Heart right ventricle (tissue), 16 donors: ENCODE data around the gene COL8A2. TPM values are rescaled to one million over a fixed set of nuclear protein-coding genes. Genes with fewer than 3 reads are reported as not detected.

Experiments used
- ATAC-seq, 8 donors: fragments of 200-7000 bp; cut with Tn5 transposase; one replicate each; pipeline ENCODE4 v1.9.1; 2020; ENCODE audit warnings: mild to moderate bottlenecking in 8 of 8, moderate library complexity in 8 of 8, moderate number of reproducible peaks in 1 of 8
- DNase-seq, 2 donors: peaks; one replicate each; pipeline ENCODE4 v3.0.0-alpha.2; 2020
- H3K27ac ChIP-seq, 10 donors: fragments of 200-600 bp; sonication (generic) in 2 of 10; one replicate each; pipeline versions ENCODE4 v1.5.0 to v1.8.0; 2020 to 2022; ENCODE audit warnings: mild to moderate bottlenecking in 3 of 10
- H3K27me3 ChIP-seq, 7 donors: fragments of 200-600 bp; one replicate each; pipeline ENCODE4 v1.8.0; 2021 to 2022; ENCODE audit warnings: mild to moderate bottlenecking in 2 of 7
- H3K36me3 ChIP-seq, 9 donors: fragments of 200-600 bp; sonication (generic) in 1 of 9; one replicate each; pipeline versions ENCODE4 v1.5.0 to v1.8.0; 2020 to 2022; ENCODE audit warnings: mild to moderate bottlenecking in 2 of 9
- H3K4me1 ChIP-seq, 9 donors: fragments of 200-600 bp; sonication (generic) in 1 of 9; one replicate each; pipeline versions ENCODE4 v1.5.0 to v1.8.0; 2020 to 2022; ENCODE audit warnings: mild to moderate bottlenecking in 4 of 9
- H3K4me3 ChIP-seq, 10 donors: fragments of 200-600 bp; sonication (generic) in 2 of 10; one replicate each; pipeline versions ENCODE4 v1.5.0 to v1.8.0; 2020 to 2022; ENCODE audit warnings: mild to moderate bottlenecking in 7 of 10, moderate library complexity in 2 of 10
- H3K9me3 ChIP-seq, 11 donors: fragments of 200-600 bp in 10 of 11; sonication (generic) in 2 of 11; one replicate each; pipeline versions ENCODE4 v1.5.0 to v1.8.0; 2013 to 2022; ENCODE audit warnings: mild to moderate bottlenecking in 2 of 11, control low read depth in 1 of 11, moderate library complexity in 1 of 11
- CTCF ChIP-seq, 9 donors: fragments of 200-600 bp; sonication (generic) in 2 of 9; IDR thresholded peaks; one replicate each; pipeline versions ENCODE4 v1.5.0 to v1.8.0; 2021 to 2022; ENCODE audit warnings: antibody characterized with exemption in 9 of 9, mild to moderate bottlenecking in 5 of 9, moderate library complexity in 1 of 9
- WGBS, 2 donors: extraction: QIAGEN DNeasy Blood & Tissue Kit; methylation state at CpG; one replicate each; pipeline ENCODE4 v1.1.7; 2013; ENCODE audit warnings: inconsistent platforms in 1 of 2; 5-methylcytosine and 5-hydroxymethylcytosine counted together
- intact Hi-C, 10 donors: fragments of 100-400 bp; cut with DNase I; formaldehyde crosslinking; loops; one replicate each; pipeline versions ENCODE4 v1.11.1 to v1.14.2; 2022
- polyA plus RNA-seq, 2 donors: library from polyadenylated mRNA; stranded (reverse); fragments of 200-250 nt; gene quantifications; one replicate each; pipeline ENCODE4 v1.2.3, GENCODE V29; 2013
- total RNA-seq, 10 donors: library from RNA; stranded (reverse); fragmentation: NEBNext Ultra II Directional in 3 of 10; extraction: Animal tissue kit (Norgen Biotek cat#: 25700) in 3 of 10; gene quantifications; one replicate each; pipeline versions ENCODE4 v1.2.1 to v1.2.4, GENCODE V29; 2021 to 2023
- donor health status: Arrhythmogenic right ventricular cardiomyopathy.
- donor health status: ischemic (EF 13 %, LVEDD 7.1; RV severe dilation, severe dysfunction).
- donor health status: healthy with polysubstance abuse.
- donor health status: DM: no; HTN: yes; CAD: no.
- donor health status: DM: no; HTN: no; CAD: no.
- donor health status: ischemic (EF 25% LVEDD 6.9; RV normal size, moderate dysfunction).
- donor health status: ischemic (EF 25% LVEDD 5.7; RV mildly dilated, moderate dysfunction).
- donor health status: healthy.
- donor health status: DM: yes; HTN: yes; CAD: no.
- donor health status: Ischemic cardiomyopathy.
- donor health status: ischemic (EF 35%, LVEDD 5.7; RV mildly dilated, moderate dysfunction).
- donor health status: nonischemic (EF 11% LVEDD 7.7; RV severe dilation, severe dysfunction).
- donor health status: DM: yes; HTN: yes; CAD: no.
- donor health status: PGD.
- donor health status: ischemic (EF 29% LVEDD 5.4; RV normal size, mild dysfunction).
- donor health status: nonischemic (EF 23%, LVEDD 6.1; RV moderate dilation, normal function).

The COL8A2 gene
- total and polyA plus RNA-seq, 12 donors: 0.53 to 2.0 (median 0.73) TPM

- intact Hi-C loops: loop anchor here in 4 of 10 donors (5.0 to 10.0 kb wide), 3 partner anchors 152 to 229 kb away; partner anchors contain the start of genes AGO1 (in 2 of the 4) and AGO3 (in 1 of the 4)
- Histone ChIP-seq H3K9me3 (no peaks in the 10 kb centered on the region), H3K27me3 (peaks cover 4 to 35% (median 23%) of the 10 kb centered on the region in 7 donors), H3K4me3 (no peak overlapping the region), H3K36me3 (peaks cover 0 to 18% (median 6%) of the 10 kb centered on the region in 9 donors), H3K4me1 (peaks cover 0 to 43% (median 39%) of the 10 kb centered on the region in 9 donors), H3K27ac (no peak overlapping the region)
- no peak for DNase-seq
- WGBS, 2 donors: 76 to 81% methylated on average over 12 of the region's 12 CpGs
- TF ChIP-seq CTCF (IDR thresholded peaks at IDR 0.05): no peak
- no peak for ATAC-seq
Measured at GRCh38 chr1:36086529-36087232, 38.3 kb downstream of the COL8A2 start.

GRCh38 chr1:36085686-36086526 lies 39.1 kb downstream of the COL8A2 start:
- H3K36me3 ChIP-seq: peaks cover 0 to 10% (median 0%) of the 10 kb centered on the region in 9 donors
- DNase-seq (no peak), ATAC-seq (no peak)
- 90 to 93% methylated on average over 29 of the region's 29 CpGs for WGBS, 2 donors
- intact Hi-C loops: loop anchor here in 4 of 10 donors (5.0 to 10.0 kb wide), 3 partner anchors 151 to 229 kb away; partner anchors contain the start of genes AGO1 (in 2 of the 4) and AGO3 (in 1 of the 4)
- peaks cover 0 to 36% (median 35%) of the 10 kb centered on the region in 9 donors for H3K4me1 ChIP-seq
- no peak overlapping the region for H3K27ac ChIP-seq
- H3K9me3 ChIP-seq: no peaks in the 10 kb centered on the region
- TF ChIP-seq CTCF (IDR thresholded peaks at IDR 0.05): no peak
- H3K27me3 ChIP-seq: peaks cover 4 to 35% (median 23%) of the 10 kb centered on the region in 7 donors
- H3K4me3 ChIP-seq: no peak overlapping the region

- Histone ChIP-seq H3K27ac (no peak overlapping the region), H3K9me3 (no peaks in the 10 kb centered on the region), H3K27me3 (peaks cover 4 to 35% (median 23%) of the 10 kb centered on the region in 7 donors), H3K4me3 (no peak overlapping the region), H3K4me1 (peaks cover 0 to 34% (median 27%) of the 10 kb centered on the region in 9 donors), H3K36me3 (peaks cover 0 to 2% (median 0%) of the 10 kb centered on the region in 9 donors)
- no peak for TF ChIP-seq CTCF (IDR thresholded peaks at IDR 0.05)
- WGBS, 2 donors: 88 to 91% methylated on average over 9 of the region's 9 CpGs
- ATAC-seq: no peak
- DNase-seq: no peak
- intact Hi-C loops: loop anchor here in 4 of 10 donors (5.0 to 10.0 kb wide), 3 partner anchors 150 to 228 kb away; partner anchors contain the start of genes AGO1 (in 2 of the 4) and AGO3 (in 1 of the 4)
Measured at GRCh38 chr1:36085126-36085525, 39.9 kb downstream of the COL8A2 start.
